NCI-H526 treated with DMSO at 0.1 percent for 48 hours (cell line): ENCODE data around the gene TC2N.
"Not testable (repeated sequence)": the region's sequence is repeated elsewhere in the genome, so short reads cannot be mapped to it uniquely, and the experiment has no call there.

Experiments
- DNase-seq: peaks from one replicate; lab custom pipeline; 2025; lab: John Stamatoyannopoulos, UW

Gene TC2N

DNA sequence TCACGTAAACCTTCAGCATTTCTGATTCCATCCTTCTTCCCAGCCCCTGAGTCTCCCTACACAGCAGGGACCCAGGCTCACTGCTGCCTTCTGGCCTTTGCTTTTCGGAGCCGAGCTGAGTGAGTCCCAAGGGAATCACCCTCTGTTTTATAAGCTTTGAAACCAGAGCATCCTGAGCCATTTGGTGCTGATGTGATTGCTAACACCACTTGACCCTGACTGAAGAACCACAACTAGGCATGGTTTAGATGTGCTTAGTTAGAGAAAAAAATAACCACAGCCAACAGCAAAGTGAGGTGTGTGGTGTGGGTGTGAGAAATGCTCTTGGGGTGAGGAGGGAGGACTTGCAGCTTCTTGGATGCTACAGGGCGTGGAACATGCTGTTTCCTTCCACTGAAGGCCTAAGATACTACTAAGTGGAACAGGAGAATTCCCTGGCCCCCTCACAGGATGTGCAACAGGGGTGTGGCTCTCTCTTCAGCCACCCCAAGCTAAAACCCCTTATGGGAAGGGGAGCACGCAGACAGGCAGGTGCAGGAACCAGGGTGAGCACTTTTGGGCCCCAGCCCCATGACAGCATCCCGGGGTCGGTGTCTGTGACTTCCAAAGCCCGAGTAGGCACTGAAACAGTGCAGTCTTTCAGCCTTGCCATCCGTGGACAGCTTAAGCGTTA is at the start of gene TC2N:
TSS of gene TC2N (minus strand) at position 221 of the 673 bp plus-strand sequence. CDS start 53,767 bp downstream, outside the sequence.
- no peak for DNase-seq

DNA sequence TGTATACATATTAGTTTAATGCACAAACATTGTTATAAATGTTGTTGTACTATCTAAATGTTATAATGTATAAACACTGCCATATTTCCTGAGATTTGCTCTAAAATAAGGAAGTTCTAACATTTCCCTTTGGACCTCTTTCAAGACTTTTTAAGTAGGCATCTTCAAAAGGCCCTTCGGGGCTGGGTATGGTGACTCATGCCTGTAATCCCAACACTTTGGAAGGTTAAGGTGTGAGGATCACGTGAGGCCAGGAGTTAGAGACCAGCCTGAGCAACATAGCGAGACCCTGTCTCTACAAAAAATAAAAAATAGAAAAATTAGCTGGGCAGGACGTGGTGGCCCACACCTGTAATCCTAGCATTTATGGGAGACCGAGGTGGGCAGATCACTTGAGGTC is 44.7 kb upstream of the TC2N start:
- no peak for DNase-seq

DNA sequence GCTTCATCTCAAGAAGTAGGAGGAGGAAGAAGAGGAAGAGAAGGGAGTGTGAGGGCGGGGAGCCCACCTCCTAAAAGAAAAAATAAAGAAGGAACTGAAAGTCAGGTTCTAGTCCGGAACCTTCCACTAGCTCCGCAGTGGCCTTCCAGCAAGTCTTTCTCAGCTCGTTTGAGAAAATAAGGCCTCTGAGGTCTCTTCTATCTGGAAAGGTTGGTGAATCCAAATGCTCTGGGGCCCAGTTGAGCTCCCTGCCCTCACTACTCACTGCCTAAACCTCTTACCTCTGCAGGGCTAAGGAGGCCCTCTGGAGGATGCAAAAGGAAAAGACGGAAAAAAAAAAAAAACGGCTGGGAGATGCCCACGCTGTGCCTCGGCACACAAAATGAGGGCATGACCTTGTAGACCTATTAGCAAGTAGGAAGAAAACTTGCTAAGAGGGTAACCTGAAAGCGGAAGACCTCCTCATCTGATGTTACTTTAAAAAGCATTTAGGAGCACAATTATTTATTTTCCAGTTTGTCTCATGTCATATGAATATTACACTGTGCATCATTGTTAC is 44.2 kb upstream of the TC2N start:
- peak; percentile 27 for DNase-seq

DNA sequence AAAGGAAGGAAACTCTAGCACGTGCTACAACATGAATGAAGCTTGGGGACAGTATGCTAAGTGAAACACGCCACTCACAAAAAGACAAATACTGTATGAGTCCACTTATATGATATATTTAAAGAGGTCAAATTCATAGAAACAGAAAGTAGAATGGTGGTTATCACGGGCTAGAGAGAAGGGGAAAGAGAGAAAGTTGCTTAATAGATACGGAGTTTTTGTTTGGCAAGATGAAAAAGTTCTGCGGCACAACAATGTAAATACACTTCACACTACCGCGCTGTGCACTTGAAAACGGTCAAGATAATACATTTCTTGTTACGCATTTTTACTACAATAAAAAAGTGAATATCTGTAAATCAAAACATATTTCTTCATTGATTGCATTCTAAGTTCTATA is 42.9 kb upstream of the TC2N start:
- DNase-seq: no peak

DNA sequence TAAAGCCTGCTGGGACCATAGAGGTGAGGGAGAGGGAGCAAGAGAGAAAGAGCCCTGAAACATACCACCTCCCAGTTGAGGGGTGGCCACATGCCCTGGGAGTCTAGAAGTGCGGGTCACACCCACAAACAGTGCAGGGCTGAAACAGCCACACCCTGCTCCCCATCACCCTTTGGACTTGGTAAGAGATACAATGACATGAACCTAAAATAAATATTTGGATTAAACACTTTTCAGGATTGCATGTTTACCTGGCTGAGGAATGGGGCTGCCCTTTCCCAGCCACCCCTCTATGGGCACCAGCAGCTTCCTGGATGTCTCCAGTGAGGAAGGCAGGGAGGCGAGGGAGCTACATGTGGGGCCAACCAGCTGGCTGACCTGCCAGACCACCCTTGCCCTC is 39.0 kb upstream of the TC2N start:
- DNase-seq: no peak

DNA sequence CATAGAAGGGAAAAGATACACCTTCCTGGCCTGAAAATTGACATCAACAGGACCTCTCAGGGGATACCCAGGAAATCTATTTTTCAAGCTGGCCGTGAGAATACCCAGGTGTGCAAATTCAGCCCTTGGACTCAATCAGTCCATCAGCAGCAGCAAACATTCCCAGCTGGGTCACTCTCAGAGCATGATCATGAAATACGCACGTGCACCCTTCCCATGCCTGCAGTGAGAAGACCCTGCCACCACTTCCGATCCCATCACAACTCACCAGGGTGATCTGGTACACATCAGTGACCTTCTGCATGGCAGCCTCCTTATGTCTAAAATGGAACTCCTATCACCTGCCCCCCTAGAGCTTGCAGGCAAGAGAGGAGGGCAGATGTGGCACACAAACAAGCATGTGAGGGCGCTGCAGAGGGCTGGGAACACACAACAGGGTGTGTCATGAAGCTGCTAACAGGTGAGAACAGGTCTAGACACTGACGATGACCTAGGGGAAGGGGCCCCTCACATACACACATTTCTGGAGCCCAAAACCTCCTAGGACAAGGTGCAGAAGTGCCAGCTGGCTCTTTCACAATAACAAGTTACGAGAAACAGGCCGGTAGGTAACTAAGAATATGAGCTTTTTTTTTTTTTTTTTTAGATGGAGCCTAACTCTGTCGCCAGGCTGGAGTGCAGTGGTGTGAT is 37.8 kb upstream of the TC2N start:
- no peak for DNase-seq

DNA sequence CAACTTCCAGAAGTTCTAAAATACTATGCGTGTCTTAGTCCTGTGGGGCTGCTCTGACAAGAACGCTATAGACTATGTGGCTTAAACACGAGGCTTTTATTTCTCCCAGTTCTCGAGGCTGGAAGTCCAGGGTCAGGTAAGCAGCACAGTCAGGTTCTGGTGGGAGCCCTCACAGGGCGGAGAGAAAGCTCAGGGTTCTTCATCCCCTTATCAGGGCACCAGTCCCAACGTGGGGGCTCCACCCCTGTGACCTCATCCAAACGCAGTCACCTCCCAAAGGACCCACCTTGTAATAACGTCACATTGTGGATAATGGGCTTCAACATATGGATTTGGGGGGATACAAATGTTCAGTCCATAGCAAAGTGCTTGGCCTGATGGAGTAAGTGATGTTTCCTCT is 37.1 kb upstream of the TC2N start:
- no peak for DNase-seq

DNA sequence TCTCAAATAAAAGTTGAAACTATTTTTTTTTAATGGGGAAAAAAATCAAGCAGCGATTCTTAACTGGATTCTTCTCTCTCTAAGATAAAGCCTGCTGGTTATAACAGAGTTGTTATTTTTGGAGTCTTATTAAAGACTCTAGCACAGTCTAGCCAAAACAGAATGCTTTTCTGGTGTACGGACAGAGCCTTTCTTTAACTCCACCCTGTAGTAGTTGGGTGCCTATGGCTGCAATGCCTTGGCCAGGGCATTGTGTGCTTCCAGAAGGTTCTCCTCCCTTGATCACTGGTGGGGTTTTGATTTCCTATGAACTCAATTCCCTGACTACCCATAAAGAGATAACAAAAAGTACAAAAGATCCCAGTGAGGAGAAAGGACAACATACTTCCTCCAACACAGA is 35.7 kb upstream of the TC2N start:
- no peak for DNase-seq

DNA sequence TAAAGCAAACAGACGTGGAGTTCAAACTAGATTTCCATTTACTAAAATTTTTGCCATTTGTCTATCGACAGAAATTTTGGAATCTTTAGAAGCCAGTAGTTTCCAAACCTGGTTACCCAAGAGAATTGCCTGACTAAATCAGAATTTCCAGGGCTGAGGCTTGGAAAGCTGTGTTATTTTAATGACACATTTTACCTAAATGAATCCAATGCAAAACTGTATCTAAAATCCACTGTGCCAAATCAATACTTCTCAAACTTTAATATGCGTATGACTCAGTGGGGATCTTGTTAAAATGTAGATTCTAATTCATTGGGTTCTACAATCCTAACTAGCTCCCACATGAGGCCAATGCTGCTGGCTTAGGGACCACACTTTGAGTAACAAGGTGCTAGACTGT is 35.0 kb upstream of the TC2N start:
- DNase-seq: no peak

DNA sequence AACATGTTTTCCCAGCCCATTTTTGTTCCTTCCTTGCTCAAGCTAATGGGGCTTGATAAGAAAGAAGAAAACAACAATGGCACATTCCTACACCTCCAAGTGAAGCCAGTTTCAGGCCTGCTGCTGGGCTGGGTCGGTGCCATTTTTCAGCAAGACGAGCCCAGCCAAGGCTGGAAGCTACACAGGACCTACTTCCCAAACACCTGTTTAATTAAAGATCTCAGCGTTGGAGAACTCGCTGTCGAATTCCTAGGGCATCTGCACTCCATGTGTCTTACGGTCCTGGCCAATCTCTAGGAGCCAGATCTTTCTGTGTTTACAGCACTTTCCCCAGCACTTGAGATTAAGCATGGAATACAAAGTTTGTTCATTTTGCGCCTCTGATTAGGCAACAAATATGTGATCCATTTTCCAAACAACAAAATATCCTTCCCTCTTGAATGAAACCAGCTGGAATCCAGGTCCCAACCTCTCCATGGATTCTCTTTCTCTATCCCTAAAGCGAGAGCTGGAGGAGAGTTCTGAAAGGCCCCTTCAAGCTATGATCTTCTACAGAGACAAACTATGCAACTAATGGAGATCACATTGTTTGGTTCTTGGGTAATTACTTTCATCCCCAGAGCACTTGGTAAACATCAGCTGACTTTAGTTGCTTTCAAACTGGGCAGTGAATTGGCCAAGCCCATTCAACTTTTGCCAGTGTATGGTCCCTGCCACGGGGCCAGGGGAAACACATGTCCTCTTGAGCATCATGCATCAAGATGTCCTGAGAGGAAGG is 34.3 kb upstream of the TC2N start:
- DNase-seq: no peak

DNA sequence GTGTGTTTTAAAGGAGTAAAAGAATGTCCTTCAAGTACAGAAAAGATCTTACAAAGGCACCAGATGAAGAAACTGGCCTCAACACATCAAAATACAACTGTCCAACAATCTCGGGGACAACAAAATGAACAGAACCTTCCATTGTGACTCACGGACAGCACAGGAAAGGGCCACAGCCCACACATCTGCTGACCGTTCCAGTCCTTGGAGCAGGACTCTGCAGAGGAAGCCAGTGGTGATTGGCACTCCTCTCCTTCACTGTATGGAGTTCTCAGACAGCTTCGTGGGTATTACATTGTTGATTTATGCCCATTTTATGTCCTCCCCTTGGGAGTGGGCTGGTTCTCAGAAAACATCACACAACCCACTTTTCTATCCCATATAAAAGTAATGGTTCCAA is 32.5 kb upstream of the TC2N start:
- no peak for DNase-seq

DNA sequence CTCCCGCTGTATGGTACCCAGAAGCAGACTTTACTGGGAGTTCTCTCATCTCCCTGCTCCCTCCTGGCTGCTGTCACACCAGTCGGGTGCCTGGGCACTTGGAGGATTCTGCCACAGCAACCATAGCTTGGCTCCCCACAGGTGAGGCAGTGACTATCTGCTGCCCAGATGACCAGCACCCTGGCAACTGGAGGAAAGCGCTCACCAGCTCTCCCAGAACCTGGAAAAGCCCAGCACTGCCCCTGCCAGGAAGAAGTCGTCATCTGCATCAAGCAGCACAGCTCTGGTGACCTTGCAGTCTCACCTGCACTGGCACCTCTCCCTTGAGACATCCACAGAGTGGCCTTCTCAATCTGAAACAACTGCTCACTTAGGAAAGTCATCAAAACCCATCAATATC is 31.9 kb upstream of the TC2N start:
- DNase-seq: no peak

DNA sequence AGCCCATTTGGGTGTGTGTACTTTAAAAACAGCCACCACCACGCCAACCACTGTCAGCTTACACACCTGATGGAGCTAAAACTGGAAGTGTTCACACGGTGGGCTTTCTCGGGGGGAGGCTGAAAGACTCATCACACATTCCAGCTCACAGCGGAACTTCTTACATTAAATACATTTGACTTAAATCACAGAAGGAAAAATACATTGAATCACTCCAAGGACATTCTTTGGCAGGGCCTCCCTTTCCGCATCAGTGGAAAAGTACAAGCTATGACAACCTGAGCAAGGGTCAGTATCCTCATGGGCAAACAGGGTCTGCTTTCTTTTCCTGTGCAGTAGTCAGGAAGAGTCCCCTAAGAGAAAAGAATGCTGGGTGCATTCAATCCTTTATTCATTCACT is 31.0 kb upstream of the TC2N start:
- DNase-seq: no peak

DNA sequence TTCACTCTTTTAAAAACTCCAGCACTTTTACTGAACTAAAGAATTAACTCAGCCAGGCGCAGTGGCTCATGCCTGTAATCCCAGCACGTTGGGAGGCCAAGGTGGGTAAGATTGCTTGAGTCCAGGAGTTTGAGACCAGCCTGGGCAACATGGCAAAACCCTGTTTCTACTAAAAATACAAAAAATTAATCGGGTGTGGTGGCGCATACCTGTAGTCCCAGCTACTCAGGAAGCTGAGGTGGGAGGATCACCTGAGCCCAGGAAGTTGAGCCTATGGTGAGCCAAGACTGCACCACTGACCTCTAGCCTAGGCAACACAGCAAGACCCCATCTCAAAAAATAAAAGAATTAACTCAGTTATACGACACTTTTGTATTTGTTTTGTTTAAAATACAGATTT is 30.4 kb upstream of the TC2N start:
- not testable (repeated sequence) for DNase-seq

DNA sequence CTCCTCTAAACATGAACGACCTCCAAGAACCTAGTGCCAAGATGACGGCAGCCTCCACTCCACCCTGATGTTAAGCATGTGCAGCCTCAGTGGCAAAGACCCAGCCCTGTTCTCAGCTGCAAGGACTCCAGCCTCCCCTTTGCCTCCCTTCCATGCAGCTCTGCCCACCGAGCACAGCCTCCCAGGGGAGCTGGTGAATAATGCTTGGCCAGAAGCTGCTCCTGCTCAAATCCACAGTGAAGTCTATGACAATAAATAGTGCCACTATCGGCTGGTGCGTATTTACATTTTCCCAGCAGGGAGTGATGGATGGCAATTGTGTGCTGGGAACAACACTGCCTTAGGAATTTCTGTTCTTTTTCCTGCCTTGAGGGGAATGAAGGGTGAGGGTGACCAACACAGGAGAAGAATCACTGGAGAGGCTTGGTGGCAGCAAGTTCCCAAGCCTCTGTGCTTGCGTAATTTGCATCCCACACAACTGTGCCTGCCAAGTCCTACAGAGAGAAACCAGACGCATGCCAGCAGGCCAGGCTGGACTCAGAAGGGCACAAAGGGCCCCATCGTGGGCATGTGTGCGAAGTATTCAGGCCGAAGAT is 29.9 kb upstream of the TC2N start:
- no peak for DNase-seq

DNA sequence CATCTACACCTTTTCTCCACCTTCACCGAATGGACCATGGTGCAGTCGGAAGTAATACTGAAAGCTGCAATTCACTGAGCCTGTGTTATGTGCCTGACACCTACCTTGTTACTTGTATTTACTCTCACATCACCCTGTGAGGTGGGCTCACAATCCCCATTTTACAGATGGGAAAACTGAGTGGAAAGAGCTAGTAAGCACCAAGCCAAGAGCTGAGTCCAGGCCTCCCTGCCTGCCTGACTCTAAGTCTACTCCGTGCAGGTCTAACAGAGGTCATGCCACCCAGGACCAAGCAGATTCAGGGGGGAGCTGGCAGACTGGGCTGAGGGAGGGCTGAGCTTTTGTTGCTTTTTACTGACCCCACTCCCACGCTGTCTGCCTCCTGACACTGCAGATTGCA is 29.1 kb upstream of the TC2N start:
- no peak for DNase-seq

DNA sequence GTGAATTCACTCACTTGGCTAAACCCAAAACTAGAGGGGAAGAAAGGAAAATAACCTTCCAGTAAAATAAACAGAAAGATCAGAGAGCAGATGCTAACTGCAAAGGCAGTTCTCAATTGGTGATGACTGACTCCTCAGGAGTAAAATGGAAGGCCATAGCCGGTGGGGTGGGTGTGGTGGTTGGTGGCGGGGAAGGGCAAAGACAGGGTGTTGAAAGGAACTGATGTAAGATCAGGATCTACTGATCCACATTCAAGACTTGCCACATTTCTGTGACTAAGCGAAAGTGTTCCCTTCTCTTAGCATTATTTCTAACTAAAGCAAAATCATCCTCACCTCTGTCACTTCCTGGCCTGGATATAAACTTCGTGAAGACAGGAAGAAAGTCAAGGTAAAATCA is 26.3 kb upstream of the TC2N start:
- DNase-seq: no peak

DNA sequence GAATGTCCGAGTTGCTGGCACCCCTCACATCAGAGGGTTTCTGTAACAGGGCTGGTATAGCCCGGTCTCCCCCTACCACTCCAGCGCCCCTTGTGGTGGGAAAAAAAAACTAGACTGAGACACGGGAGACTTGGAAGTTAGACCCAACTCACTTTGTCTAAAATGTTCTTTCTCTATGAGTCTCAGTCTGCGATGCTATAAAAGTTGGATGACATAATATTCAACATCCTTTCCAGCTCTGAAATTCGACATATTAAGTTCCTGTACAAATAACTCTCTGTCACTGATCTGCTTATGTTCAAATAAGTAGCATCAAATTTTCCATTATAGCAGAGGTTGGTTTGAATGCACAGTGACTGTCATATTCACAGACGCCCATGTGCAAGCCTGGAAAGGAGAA is 25.7 kb upstream of the TC2N start:
- no peak for DNase-seq

DNA sequence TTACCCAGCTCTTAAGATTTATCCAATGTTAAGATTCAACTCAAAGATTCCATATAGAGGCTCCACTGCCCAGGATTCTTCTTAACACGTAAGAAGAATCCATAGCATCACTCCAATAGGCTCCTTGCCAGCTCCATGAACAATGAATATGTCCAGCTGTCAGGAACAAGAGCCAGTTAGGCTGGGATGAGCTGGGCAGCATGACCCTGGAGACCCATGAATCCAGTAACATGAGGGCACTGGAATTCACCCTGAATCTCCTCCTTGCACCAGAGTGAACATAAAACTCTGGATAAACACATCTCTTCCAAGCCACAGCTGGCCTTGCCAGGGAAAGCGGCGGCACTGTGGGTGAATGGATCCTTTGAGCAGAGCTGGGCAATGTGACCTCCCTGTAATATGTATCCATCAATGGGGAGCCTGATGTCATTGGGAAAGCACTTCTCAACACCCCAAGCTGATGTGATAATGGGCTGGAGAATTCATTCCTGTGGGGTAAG is 24.4 kb upstream of the TC2N start:
- DNase-seq: no peak

DNA sequence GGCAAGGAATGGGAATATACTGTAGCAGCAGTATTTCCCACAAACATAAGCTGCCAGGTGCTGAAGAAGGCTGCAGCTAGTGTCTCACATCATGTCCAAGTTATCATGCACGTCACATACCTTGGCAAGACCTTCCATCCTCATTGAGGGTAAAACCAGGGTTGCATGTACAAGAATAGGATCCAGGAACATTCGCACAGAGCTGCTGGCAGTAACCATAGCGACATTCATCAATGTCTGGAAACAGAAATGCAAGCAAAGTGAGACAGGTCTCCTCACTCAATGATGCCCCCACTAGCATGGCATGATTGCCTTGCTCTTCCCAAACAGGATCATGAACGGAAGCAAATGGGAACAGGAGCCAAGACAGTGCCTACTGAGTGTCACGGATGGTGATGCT is 23.8 kb upstream of the TC2N start:
- DNase-seq: no peak

DNA sequence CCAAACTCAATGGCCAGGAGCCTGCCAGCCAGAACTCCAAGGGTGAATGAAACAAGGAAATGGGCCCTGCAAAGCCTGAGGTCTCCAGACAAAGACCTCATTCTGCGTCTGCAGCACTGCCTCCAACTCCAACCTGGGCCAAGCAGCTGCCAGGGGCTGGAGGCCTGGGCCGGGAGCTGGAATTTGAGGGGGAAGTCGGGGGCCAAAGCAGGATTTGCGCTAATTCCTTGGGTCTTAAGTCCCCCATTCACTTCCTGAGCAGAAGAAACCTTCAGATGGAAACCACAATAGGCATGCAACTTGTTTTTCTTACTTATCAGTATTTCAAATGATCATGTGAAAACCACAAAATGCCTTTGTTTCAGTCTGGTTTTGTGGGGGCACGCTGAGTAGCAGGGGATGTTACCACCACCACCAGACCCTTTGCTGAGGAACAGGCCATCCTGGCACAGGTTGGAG is 23.0 kb upstream of the TC2N start:
- DNase-seq: no peak
